ENCODE data around the gene PAQR7. TPM values are rescaled to one million over a fixed set of nuclear protein-coding genes. Genes with fewer than 3 reads are reported as not detected.

Gene PAQR7
- total RNA-seq, 1 donor from 2014 or later: 4.6 TPM

DNA sequence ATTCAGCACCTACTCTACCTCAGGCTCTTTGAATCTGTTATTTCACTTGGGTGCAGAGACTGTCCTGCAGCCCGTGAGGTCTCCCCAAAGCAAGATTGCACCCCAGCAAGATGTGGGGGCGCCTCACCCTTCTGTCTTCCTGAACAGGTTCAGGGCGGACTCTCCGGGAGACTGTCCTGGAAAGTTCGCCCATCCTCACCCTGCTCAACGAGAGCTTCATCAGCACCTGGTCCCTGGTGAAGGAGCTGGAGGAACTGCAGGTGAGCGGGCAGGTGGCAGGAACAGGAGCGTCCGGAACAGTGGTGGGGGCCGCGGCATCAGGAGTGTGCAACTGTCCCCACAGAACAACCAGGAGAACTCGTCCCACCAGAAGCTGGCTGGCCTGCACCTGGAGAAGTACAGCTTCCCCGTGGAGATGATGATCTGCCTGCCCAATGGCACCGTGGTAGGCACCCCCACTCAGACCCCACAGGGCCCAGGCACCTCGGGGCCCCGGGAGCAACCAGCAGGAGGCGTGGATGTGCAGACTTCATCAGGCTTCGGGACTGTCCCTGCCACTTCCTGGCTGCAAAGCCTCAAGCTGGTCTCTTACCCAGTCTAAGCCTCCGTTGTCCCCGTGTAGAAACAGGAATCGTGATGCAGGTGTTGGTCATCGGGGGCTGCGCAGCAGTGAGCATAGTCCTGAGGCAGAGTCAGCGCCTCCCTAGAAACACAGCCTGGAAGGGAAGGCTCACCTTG, 61.6 kb downstream of the PAQR7 start:
- Mint-ChIP-seq H3K4me1 (peaks cover 23% of the 10 kb centered on the region), H3K27ac (no peak overlapping the region), H3K27me3 (no peaks in the 10 kb centered on the region), H3K4me3 (no peak overlapping the region), H3K9me3 (no peaks in the 10 kb centered on the region), H3K36me3 (ENCODE audit: low read depth) (peaks cover 6% of the 10 kb centered on the region)
- DNase-seq (no peak), ATAC-seq (ENCODE audit: low read depth) (no peak)
- CTCF ChIA-PET: no interaction called here
- intact Hi-C loops (cut with micrococcal nuclease): loop anchor here (5.0 kb wide), 1 partner anchor 292 kb away; no protein-coding TSS in a partner anchor
- TF ChIP-seq, protein P1, sequence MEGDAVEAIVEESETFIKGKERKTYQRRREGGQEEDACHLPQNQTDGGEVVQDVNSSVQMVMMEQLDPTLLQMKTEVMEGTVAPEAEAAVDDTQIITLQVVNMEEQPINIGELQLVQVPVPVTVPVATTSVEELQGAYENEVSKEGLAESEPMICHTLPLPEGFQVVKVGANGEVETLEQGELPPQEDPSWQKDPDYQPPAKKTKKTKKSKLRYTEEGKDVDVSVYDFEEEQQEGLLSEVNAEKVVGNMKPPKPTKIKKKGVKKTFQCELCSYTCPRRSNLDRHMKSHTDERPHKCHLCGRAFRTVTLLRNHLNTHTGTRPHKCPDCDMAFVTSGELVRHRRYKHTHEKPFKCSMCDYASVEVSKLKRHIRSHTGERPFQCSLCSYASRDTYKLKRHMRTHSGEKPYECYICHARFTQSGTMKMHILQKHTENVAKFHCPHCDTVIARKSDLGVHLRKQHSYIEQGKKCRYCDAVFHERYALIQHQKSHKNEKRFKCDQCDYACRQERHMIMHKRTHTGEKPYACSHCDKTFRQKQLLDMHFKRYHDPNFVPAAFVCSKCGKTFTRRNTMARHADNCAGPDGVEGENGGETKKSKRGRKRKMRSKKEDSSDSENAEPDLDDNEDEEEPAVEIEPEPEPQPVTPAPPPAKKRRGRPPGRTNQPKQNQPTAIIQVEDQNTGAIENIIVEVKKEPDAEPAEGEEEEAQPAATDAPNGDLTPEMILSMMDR (IDR thresholded peaks at IDR 0.05): no peak
- POLR2A ChIA-PET: no interaction called here

GRCh38 chr1:25813071-25813733, 62.3 kb downstream of the PAQR7 start:
- H3K4me3 Mint-ChIP-seq: no peak overlapping the region
- ChIA-PET POLR2A (no interaction called here), CTCF (no interaction called here)
- H3K27me3 Mint-ChIP-seq: no peaks in the 10 kb centered on the region
- TF ChIP-seq, protein P1 (IDR thresholded peaks at IDR 0.05): no peak
- H3K9me3 Mint-ChIP-seq: no peaks in the 10 kb centered on the region
- H3K4me1 Mint-ChIP-seq: peaks cover 19% of the 10 kb centered on the region
- intact Hi-C loops (cut with micrococcal nuclease): loop anchor here (5.0 kb wide), 1 partner anchor 291 kb away; no protein-coding TSS in a partner anchor
- ATAC-seq (ENCODE audit: low read depth): no peak
- peaks cover 7% of the 10 kb centered on the region for H3K36me3 Mint-ChIP-seq (ENCODE audit: low read depth)
- H3K27ac Mint-ChIP-seq: no peak overlapping the region
- DNase-seq: no peak

Other genes starting within 250 kb of the PAQR7 start
- 13.5 and 15.1 TPM in 2 replicates for gene SELENON, start 75.5 kb downstream of the PAQR7 start, total RNA-seq
- 34.6 and 35.3 TPM in 2 replicates for gene MTFR1L, start 55.8 kb downstream of the PAQR7 start, total RNA-seq
- 0.42 and 0.64 TPM in 2 replicates for gene AUNIP, start 16.3 kb downstream of the PAQR7 start, total RNA-seq
- 24.8 and 25.6 TPM in 2 replicates for gene STMN1, start 30.7 kb upstream of the PAQR7 start, total RNA-seq
- gene PAFAH2, start 122.4 kb upstream of the PAQR7 start, total RNA-seq: 5.4 and 9.2 TPM in 2 replicates
- not detected in 2 replicates for gene EXTL1, start 146.1 kb upstream of the PAQR7 start, total RNA-seq
- not detected in 2 replicates for gene SLC30A2, start 170.4 kb upstream of the PAQR7 start, total RNA-seq
- not detected in 2 replicates for gene TRIM63, start 191.9 kb upstream of the PAQR7 start, total RNA-seq
- gene PDIK1L, start 236.1 kb upstream of the PAQR7 start, total RNA-seq: 9.4 and 10.5 TPM in 2 replicates